Stimulated activated CD4-positive, alpha-beta T cell treated with anti-CD3 and anti-CD28 coated beads, TNF-alpha, amount 100 ng/mL, for 24 hours (primary cell): Measurements from ENCODE around the gene ELL.
"Not testable (repeated sequence)": the region's sequence is repeated elsewhere in the genome, so short reads cannot be mapped to it uniquely, and the experiment has no call there.

ENCODE experiments used
- DNase-seq, 3 experiments: peaks; one replicate each; pipeline ENCODE4 v3.0.0-alpha.2; 2020; ENCODE audit warnings: low read depth in 3 of 3

The ELL gene

DNA sequence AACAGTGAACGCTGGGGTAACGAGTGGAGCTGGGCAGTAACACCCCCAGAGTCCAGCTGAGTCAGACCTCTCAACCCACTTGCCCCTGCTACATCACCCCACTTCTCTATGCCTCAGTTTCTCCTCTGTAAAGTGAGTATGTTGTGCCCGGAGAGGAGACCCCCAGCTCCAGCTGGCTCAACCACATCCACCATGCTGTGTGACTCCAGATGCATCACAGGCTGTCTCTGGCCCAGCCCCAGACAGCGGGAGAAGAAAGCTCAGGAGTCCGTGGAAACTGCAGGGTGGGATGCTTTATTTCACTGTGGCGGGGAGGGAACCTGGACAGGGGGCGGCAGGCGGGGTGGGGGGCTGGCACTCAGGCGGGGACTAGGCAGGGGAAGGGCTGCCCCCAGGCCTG is 9.6 kb upstream of the ELL start:
- DNase-seq, result no peak

DNA sequence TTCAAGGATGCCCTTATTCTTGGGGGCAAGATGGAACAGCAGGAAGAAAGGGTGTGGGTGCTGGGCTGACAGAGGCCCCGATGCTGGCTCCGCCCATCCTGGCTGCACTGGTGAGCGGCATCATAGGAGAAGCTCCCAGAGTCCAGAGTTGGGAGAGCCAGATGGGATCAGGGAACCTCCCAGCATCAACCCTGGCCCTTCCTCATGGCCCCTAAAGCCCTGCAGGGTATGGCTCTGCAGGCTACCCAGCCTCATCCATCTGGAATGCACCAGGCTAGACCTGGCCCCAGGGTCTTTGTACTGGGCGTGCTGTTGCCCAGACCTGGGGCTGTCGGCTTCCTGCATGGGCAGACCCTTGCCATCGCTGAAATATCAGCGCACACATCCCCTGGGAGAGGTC is 7.9 kb upstream of the ELL start:
- DNase-seq, result no peak

DNA sequence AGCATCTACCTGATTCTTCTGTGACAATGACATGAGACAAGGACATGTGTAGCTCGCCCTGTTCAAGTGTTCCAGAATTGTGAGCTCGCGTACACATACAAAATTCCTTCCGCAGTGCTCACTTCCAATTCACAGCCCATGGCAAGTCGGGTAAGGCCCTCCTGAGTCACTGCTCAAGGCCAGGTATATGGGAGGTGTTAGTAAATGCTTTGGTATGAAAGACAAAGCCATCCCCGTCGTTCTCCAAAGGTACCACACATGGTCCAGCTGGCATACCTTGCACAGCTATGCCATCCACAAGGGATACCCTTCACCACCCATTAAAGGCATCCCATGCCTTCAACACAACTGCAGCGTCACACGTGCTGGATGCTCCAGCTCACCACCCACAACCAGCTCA is 4.4 kb upstream of the ELL start:
- no peak for DNase-seq

DNA sequence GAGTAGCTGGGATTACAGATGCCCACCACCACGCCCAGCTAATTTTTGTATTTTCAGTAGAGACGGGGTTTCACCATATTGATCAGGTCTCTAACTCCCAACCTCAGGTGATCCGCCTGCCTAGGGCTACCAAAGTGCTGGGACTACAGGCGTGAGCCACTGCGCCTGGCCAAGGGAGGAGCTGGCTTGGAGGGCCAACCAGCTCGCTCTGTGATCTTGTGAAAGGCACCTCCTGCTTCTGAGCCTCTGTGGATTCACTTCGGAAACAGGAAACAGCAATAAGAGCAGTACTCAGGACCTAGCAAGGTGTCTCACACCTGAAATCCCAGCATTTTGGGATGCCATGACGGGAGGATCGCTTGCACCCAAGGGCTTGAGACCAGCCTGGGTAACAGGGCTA is 2.0 kb upstream of the ELL start:
- no peak for DNase-seq

DNA sequence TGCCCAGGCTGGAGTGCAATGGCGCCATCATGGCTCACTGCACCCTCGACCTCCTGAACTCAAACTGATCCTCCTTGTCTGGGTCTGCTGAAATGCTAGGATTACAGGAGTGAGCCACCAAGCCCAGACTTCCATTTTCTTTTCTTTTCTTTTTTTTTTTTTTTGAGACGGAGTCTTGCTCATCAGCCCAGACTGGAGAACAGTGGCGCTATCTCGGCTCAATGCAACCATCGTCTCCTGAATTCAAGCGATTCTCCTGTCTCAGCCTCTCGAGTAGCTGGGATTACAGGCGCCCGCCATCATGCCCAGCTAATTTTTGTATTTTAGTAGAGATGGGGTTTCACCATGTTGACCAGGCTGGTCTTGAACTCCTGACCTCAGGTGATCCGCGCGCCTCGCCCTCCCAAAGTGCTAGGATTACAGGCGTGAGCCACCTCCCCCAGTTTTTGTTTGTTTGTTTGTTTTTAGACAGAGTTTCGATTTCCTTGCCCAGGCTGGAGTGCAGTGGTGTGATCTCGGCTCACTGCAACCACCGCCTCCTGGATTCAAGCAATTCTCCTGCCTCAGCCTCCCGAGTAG is 1.1 kb upstream of the ELL start:
- not testable (repeated sequence) for DNase-seq

DNA sequence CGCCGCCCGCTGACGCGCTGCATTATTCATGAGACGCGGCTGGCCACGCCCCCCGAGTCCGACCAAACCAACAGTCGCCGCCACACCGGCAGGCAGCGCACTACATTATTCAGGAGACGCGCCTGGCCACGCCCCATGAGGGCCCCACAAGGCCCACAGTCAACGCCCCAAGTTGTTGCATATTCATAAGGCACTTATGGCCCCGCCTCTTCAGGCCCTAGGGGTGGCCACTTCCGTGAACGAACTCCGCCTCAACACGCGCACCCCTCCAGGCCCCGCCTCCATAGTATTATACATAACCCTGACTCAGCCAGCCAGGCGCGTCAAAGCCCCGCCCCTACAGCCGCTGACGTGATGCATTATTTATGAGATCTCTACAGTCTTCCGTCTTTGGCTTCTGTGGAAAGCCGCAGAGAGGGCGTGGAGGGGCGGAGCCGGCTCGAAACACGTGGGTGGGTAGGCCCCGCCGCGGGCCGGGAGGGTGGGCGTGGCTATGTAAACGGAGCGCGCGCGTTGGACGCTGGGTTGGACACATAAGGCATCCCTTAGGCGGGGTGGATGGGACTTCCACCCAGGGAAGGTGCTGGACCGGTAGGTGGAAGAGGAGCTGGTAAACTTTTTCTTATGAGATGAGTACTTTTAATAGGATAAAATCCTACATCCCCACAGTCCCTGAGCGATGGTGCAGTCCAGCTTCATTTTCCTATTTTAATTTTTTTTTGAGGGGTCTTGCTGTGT is 423 bp upstream of the ELL start:
- DNase-seq, result peak; percentile 100

DNA sequence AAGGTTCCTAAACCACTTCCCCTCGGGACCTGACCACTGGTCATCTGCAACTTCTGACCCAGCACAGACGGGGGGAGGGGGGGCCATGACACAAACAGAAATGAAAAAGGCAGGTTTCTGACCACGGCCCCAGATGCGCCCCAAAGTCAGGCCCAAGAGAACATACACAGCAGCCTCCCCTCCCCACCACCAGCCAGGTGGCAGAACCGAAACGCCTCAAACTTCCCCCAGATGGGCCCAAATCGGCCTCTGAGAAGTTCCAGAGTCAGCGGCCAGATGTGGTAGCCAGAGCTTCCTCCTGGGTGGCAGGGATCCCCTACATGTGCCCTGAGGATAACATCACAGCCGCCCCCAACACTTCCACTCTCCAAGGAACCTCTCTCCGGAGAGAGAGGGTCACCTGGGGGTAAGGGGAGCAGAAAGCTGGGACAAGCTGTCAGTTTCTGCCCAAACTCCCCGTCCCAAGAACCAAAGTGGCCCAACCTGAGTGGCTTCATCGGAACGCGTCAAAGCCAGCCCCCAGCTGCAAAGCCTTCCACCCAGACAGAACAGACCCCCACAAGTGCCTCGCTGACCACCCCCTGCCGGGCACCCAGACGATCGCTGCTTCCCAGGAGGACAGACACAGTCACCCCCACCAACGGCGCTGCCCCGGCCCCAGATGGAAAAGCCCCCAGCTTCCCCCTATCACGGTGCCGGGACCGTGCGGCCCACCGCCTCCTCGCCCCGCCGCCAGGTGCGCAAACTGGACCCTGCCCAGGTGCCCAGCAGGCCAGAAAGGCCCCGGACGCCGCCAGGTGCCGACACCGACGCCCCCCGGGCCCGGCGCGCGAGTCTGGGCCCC is 800 bp downstream of the ELL start:
- DNase-seq, result no peak

DNA sequence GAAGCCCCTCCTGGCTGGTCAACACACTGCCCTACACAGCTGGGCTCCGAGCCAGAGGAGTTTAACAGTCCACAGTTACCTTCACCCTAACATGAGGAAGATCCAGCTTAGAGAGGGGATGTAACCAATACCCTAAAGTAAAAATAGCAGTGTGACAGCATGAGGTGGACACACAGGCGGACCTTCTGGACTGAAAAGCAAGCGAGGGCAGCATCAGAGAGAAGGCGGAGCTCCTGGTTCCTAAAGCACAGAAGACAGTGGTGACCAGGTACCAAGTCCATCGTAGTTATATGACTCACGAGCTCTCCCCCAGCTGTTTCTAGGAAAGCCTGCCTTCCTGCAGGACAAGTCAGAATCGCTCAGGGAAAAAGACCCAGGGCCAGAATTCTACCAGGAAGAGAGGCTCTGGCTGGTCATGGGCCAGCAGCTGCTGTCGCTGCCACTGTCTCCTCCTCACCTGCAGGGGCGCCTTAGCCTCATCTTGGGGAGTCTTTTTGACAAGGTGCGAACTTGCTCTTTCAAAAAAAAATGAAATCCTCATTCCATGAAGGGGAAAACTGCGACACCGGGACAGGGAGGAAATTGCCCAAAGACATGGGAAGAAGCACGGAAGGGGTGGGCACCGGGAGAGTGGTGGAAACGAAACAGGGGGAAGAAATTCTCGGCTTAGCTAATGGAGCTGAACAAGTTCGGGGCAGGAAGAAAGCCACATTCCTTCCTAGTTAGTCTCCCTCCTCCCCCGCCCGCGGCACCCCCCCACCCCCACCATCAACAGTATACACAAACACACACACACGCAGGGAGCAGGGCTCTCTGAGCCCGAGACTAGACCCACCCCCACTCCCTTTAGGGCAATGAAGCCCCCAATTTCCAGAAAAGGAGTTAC is 1.7 kb downstream of the ELL start:
- DNase-seq, result peak in 1 of 3 experiments; percentile 55

DNA sequence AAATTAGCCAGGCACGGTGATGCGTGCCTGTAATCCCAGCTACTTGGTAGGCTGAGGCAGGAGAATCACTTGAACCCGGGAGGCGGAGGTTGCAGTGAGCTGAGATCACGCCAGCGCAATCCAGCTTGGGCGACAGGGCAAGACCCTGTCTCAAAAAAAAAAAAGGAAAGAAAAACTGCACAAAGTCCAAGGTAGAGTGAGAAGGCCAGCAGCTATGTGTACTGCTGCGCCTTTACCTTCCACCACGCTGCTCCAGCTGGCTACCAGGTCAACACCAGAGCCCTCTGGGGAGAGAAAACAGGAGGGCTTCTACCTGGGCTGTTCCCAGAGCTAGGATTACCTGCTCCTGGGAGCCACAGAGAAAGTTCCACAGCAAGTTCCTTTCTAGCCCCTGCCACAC is 3.2 kb downstream of the ELL start:
- no peak for DNase-seq

DNA sequence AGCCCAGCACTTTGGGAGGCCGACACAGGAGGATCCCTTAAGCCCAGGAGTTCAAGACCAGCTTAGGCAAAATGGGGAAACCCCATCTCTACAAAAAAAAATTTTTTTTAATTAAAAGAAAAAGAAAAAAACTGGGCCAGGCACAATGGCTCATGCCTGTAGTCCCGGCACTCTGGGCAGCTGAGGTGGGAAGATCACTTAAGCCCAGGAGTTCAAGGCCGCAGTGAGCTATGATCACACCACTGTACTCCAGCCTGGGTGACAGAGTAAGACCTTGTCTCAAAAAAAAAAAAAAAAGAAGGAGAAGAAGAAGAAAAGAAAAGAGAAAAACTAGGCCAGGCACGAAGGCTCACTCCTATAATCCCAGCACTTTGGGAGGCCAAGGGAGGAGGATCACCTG is 4.3 kb downstream of the ELL start:
- DNase-seq, result no peak

DNA sequence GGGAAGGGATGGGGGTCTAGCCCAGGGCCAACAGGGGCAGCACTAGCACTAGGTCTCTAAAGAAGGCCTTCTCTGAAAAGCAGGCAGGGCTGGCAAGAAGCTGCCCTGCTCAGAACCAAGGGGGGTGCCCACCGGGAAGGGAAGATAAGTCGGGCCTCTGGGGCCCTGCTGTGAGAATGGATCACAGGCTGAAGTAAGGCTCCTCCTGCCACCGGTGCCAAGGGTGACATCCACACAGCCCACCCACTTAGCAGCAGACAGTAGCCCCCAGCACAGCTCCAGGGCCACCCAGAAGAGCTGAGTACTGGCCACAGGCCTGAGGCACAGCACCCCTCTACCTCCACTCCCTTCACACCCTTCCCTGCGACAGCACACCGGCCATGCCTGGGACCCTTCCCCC is 5.9 kb downstream of the ELL start:
- DNase-seq, result no peak

DNA sequence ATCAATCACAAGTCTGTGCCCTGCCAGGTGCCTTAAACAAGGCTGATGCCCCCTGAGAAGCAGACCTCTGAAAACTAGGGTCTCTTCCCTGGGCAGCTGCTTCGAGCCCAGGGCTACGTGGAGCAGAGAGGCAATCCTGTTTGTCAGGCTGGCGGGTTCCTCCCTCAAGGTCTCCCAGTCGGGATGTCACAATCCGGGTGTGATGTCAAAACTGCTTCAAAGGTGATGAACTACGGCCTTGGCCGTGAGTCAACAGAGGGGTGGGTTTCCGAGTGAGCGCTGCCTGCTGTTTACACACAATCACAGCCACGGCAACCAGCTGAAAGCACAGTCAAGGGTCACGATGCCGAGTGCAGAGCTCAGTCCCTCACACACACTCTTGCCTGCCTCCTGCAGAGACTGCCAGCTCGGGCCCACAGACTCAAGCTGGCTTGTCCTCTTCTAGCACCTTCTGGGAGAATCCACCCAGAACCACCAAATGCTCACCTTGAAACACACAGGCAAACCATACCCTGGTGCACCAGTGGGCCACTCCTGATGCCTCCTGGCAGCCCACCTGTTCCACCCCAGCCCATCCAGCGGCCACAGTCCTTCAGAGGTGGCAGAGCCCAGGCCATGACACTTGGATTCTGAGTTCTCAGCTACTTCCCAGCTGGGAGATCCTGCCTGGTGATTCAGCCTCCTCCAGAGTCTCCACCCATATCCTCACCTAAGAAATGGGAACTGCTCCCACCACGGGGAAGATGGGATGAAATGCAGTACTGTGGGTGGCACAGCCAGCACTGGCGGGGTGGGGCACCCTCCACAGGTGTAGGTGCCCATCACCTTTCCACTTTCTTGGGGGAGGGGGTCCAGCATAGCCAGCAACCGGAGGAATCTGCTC is 6.8 kb downstream of the ELL start:
- DNase-seq, result no peak

DNA sequence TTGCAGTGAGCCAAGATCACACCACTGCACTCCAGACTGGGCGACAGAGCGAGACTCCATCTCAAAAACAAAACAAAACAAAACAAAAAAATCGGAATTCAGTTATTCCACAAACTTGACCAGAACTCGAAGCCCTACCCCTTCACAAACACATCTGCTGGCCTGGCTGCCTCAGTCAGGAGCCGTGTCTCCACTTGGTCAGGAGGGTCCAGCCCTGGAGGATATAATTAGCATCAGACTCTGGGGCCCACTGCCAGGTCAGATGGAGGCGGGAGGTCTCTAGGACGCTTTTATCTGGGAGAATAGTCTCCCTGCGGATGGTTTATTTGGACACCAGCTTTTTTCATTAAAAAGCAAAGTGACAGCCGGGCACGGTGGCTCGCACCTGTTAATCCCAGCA is 8.0 kb downstream of the ELL start:
- DNase-seq, result no peak

DNA sequence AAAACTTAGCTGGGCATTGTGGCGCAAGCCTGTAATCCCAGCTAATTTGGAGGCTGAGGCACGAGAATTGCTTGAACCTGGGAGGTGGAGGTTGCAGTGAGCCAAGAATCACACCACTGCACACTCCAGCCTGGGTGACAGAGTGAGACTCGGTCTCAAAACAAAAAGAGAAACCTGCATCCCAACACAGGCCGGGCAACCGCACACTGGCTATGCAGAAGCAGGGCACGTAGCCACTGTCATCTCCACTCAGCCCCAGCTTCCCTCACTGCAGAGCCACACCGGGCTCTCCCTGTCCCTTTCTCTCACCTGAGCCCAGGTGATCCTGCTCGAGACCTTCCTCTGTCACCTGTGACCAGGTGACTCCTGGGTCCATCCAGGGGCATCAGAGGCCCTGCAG is 11.7 kb downstream of the ELL start:
- DNase-seq, result no peak

DNA sequence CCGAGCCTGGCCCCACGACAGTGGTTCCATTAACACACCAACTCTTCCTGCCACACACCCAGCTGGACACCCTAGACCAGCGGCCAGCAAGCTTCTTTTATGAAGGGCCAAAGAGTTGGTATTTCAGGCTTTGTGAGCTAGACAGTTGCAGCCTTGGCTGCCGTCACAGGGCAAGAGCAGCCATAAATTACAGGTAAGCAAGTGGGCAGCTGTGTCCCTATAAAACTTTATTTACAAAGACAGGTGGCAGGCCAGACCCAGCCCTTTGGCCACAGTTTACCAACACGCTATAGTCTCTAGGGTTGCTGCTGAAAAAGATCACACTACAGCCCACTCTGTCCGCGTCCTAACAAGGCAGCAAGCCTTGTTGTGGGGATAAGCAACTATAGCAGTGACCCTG is 13.3 kb downstream of the ELL start:
- DNase-seq, result no peak

DNA sequence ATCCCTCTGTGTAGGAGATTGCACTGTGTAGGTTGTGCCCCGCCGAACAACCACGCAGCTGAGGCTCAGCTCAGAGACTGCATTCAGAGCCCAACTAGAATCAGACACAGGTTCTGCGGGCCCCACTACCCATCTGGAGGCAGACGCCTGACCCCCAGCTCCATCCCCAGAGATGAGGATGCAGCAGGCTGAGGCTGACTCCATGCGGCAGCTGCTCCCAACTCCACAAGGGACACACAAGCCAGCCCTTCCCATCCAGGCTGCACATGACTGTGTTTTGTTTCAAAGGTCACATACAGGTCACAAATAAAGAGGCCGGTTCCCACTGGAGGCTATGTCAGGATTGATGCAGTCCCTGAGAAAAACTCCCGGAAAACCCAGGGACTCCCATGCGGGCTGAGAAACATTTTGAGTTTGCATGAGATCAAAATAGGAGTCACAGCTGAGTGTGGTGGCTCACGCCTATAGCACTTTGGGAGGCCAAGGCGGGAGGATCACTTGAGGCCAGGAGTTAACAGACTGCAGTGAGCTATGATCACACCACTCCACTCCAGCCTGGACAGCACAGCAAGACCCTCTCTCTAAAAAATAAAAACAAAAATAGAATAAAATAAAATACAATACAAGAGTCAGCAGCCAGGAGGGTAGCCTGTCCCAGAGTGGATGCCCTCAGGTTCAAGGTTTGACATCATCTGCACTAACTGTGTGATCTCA is 14.0 kb downstream of the ELL start:
- DNase-seq, result no peak

DNA sequence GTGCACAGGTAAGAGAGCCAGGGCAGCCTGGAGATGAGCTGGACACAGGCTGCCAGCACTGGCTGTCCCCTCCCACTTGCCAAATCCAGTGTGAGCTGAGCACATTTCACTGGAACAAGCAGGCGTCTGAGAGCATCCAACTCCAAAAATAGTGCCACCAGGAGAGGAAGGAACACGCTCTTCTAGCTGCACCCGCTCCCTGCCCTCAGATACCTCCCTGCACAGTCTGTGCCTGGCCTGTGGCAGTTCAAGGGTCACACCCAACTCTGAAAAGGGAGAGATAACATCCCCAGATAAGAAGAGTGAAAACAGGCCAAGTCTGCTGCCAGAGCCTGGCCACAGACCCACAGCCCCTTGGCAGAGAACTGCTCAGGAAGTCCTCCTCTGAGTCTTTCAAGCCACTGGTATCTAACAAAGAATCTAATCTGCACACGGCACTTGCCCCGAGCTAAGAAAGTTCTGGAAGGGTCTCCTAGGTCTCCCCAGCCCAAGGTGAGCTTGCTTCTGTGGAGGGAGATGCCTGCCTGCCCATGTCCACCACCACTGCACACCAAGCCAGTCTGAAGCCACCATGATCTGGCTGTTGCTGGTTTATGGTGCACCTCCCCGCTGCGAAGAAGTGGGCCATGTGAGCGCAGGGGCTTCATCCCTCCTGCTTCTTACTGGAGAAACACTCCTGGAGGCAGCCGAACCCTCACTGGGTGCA is 14.7 kb downstream of the ELL start:
- no peak for DNase-seq

DNA sequence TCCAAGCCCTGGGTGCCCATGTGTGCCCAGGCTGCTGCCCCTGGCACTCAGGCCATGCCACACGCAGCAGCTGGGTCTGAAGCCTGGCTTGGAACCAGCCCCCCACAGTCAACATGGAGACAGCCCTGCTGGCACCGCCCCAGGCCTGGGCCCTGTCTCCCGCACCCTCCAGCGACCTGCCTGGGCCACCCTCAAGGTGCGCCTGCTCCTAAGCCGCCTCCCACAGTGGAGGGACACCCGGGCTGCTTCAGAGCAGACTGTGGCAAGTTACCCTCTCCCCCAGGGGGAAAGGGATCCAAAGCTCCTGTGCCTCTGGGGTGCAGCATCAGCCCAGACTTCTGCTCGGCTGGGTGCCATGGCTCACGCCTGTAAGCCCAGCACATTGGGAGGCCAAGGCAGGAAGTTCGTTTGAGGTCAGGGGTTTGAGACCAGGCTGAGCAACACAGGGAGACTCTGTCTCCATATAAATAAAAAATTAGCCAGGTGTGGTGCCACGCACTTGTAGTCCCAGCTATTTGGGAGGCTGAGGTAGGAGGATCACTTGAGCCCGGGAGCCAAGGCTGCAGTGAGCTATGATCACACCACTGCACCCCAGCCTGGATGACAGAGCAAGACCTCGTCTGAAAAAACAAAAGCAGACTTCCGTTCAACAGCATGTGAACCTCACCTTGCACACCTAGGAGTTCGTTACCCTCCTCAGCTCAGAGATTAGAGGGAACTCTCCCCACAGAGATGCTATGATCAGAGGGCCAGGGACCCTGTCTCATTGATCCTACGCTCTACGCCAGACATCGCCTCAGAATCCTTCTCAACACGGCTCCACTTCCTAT is 15.6 kb downstream of the ELL start:
- no peak for DNase-seq
